ENCODE measurements around the gene TBC1D1.

TBC1D1 gene

GRCh38 chr4:37949636-37950426 lies 58.9 kb downstream of the TBC1D1 start:
- TF ChIP-seq JUND (IDR thresholded peaks at IDR 0.05; ENCODE audit: low read depth) = no peak
- in situ Hi-C loops (cut with HindIII; ENCODE audit: low pct_unique_long_range_greater_than_20kb, low sequenced_read_pairs) = no loop called here
- no peak for DNase-seq (ENCODE audit: low read depth in 1 of 2, low spot score in 1 of 2)

GRCh38 chr4:37951461-37952352 lies 60.8 kb downstream of the TBC1D1 start:
- no peak for DNase-seq (ENCODE audit: low read depth in 1 of 2, low spot score in 1 of 2)
- in situ Hi-C loops (cut with HindIII; ENCODE audit: low pct_unique_long_range_greater_than_20kb, low sequenced_read_pairs) = no loop called here
- TF ChIP-seq JUND (IDR thresholded peaks at IDR 0.05; ENCODE audit: low read depth) = no peak

GRCh38 chr4:37953156-37953555 lies 62.3 kb downstream of the TBC1D1 start:
- in situ Hi-C loops (cut with HindIII; ENCODE audit: low pct_unique_long_range_greater_than_20kb, low sequenced_read_pairs) = no loop called here
- TF ChIP-seq JUND (IDR thresholded peaks at IDR 0.05; ENCODE audit: low read depth) = no peak
- DNase-seq (ENCODE audit: low read depth in 1 of 2, low spot score in 1 of 2) = no peak

GRCh38 chr4:37953620-37954293 lies 62.9 kb downstream of the TBC1D1 start:
- TF ChIP-seq JUND (IDR thresholded peaks at IDR 0.05; ENCODE audit: low read depth) = no peak
- in situ Hi-C loops (cut with HindIII; ENCODE audit: low pct_unique_long_range_greater_than_20kb, low sequenced_read_pairs) = no loop called here
- no peak for DNase-seq (ENCODE audit: low read depth in 1 of 2, low spot score in 1 of 2)

GRCh38 chr4:37956941-37957340 lies 66.1 kb downstream of the TBC1D1 start:
- no peak for TF ChIP-seq JUND (IDR thresholded peaks at IDR 0.05; ENCODE audit: low read depth)
- in situ Hi-C loops (cut with HindIII; ENCODE audit: low pct_unique_long_range_greater_than_20kb, low sequenced_read_pairs) = no loop called here
- no peak for DNase-seq (ENCODE audit: low read depth in 1 of 2, low spot score in 1 of 2)

GRCh38 chr4:37958932-37959331 lies 68.0 kb downstream of the TBC1D1 start:
- no peak for DNase-seq (ENCODE audit: low read depth in 1 of 2, low spot score in 1 of 2)
- TF ChIP-seq JUND (IDR thresholded peaks at IDR 0.05; ENCODE audit: low read depth) = no peak
- in situ Hi-C loops (cut with HindIII; ENCODE audit: low pct_unique_long_range_greater_than_20kb, low sequenced_read_pairs) = no loop called here

GRCh38 chr4:37960098-37960497 lies 69.2 kb downstream of the TBC1D1 start, which contains the start of gene PTTG2:
Gene PTTG2 (plus strand): TSS chr4:37960398. CDS start chr4:37960435, 37 bp downstream.
- TF ChIP-seq JUND (IDR thresholded peaks at IDR 0.05; ENCODE audit: low read depth) = no peak
- in situ Hi-C loops (cut with HindIII; ENCODE audit: low pct_unique_long_range_greater_than_20kb, low sequenced_read_pairs) = no loop called here
- DNase-seq (ENCODE audit: low read depth in 1 of 2, low spot score in 1 of 2) = no peak

- in situ Hi-C loops (cut with HindIII; ENCODE audit: low pct_unique_long_range_greater_than_20kb, low sequenced_read_pairs) = no loop called here
- no peak for DNase-seq (ENCODE audit: low read depth in 1 of 2, low spot score in 1 of 2)
- TF ChIP-seq JUND (IDR thresholded peaks at IDR 0.05; ENCODE audit: low read depth) = no peak
Measured at GRCh38 chr4:37960679-37961450, 70.0 kb downstream of the TBC1D1 start.

- no peak for TF ChIP-seq JUND (IDR thresholded peaks at IDR 0.05; ENCODE audit: low read depth)
- in situ Hi-C loops (cut with HindIII; ENCODE audit: low pct_unique_long_range_greater_than_20kb, low sequenced_read_pairs) = no loop called here
- no peak for DNase-seq (ENCODE audit: low read depth in 1 of 2, low spot score in 1 of 2)
Measured at GRCh38 chr4:37964734-37965457, 74.0 kb downstream of the TBC1D1 start.

GRCh38 chr4:37966044-37966443 lies 75.2 kb downstream of the TBC1D1 start:
- TF ChIP-seq JUND (IDR thresholded peaks at IDR 0.05; ENCODE audit: low read depth) = no peak
- in situ Hi-C loops (cut with HindIII; ENCODE audit: low pct_unique_long_range_greater_than_20kb, low sequenced_read_pairs) = no loop called here

GRCh38 chr4:37967736-37968135 lies 76.9 kb downstream of the TBC1D1 start:
- no peak for DNase-seq (ENCODE audit: low read depth in 1 of 2, low spot score in 1 of 2)
- in situ Hi-C loops (cut with HindIII; ENCODE audit: low pct_unique_long_range_greater_than_20kb, low sequenced_read_pairs) = no loop called here
- TF ChIP-seq JUND (IDR thresholded peaks at IDR 0.05; ENCODE audit: low read depth) = no peak

More at GRCh38 chr4:37966044-37966443, 75.2 kb downstream of the TBC1D1 start:
- DNase-seq (ENCODE audit: low read depth in 1 of 2, low spot score in 1 of 2) = no peak

All from T47D (cell line).